ENCODE measurements around the gene MSX1.

GRCh38 chr4:4860600-4861389, 1.3 kb downstream of the MSX1 start:
- TF ChIP-seq CTCF (conservative IDR thresholded peaks at IDR 0.05; ENCODE audit: low read depth, low read length): no peak
- TF ChIP-seq EZH2 (IDR thresholded peaks at IDR 0.05; ENCODE audit: borderline replicate concordance, low read depth, low read length, poor library complexity, severe bottlenecking): no peak
